Endothelial cell of umbilical vein (primary cell): Measurements from ENCODE around the gene ANKRD13B. TPM values are rescaled to one million over a fixed set of nuclear protein-coding genes. Genes with fewer than 3 reads are reported as not detected.

Experiments
- BruUV-seq: library from RNA; stranded (reverse); fragments of 400-500 nt; replicated peaks from 2 replicates; lab custom pipeline; 2021; lab: Mats Ljungman, UMichigan
- CTCF ChIA-PET: fragments of 300-600, 350-600 bp; sonication (Branson Sonifier 250); formaldehyde crosslinking; loops from one replicate; lab custom pipeline; 2021; ENCODE audit warnings: antibody characterized with exemption, inconsistent platforms; lab: Charles Lee
- POLR2A ChIA-PET: fragments of 300-600, 350-600 bp; sonication (Branson Sonifier 250); formaldehyde crosslinking; loops from one replicate; lab custom pipeline; 2021; ENCODE audit warnings: antibody characterized with exemption, inconsistent platforms; lab: Charles Lee
- DNase-seq: peaks from one replicate; pipeline ENCODE4 v3.0.0-alpha.2; 2011; ENCODE audit warnings: low read depth, low spot score
- FAIRE-seq: peaks from 2 replicates; lab custom pipeline; 2011; peaks lifted over from hg19 to GRCh38; lab: Jason Lieb, UNC
- H2AFZ ChIP-seq: 2 replicates; pipeline ENCODE4 v1.6.0; 2012; ENCODE audit warnings: low read depth, low read length, control low read depth, inconsistent platforms
- H3K27ac ChIP-seq: 2 replicates; pipeline ENCODE4 v1.5.1; 2011; ENCODE audit warnings: low read depth, mild to moderate bottlenecking, control low read depth, low read length, moderate library complexity; ENCODE audit not compliant: insufficient read depth
- H3K27me3 ChIP-seq, 2 experiments: 2 replicates each; pipeline versions ENCODE4 v1.6.0 to v1.6.1; 2011; ENCODE audit warnings: low read length in 2 of 2, mixed read lengths in 1 of 2; ENCODE audit not compliant: control insufficient read depth in 2 of 2, insufficient read depth in 2 of 2
- H3K36me3 ChIP-seq, 2 experiments: 2 replicates in 1 of 2; 3 replicates in 1 of 2; pipeline ENCODE4 v1.5.1; 2011; ENCODE audit warnings: low read length in 2 of 2, mild to moderate bottlenecking in 1 of 2, moderate library complexity in 1 of 2; ENCODE audit not compliant: control insufficient read depth in 2 of 2, insufficient read depth in 2 of 2; ENCODE audit errors: extremely low read depth in 1 of 2
- H3K4me1 ChIP-seq: 3 replicates; pipeline ENCODE4 v1.5.1; 2011; ENCODE audit warnings: mild to moderate bottlenecking, low read length; ENCODE audit not compliant: control insufficient read depth, insufficient read depth; ENCODE audit errors: extremely low read depth
- H3K4me2 ChIP-seq: 2 replicates; pipeline ENCODE4 v1.6.1; 2011; ENCODE audit warnings: low read length, control low read depth, mixed read lengths; ENCODE audit not compliant: insufficient read depth
- H3K4me3 ChIP-seq, 3 experiments: fragments of 200-600 bp in 1 of 3; sonication (generic), shearing (Covaris generic) in 1 of 3; replicated peaks in 1 of 3; 2 replicates each; pipeline ENCODE4 v1.5.1; 2011 to 2016; ENCODE audit warnings: control low read depth in 3 of 3, low read length in 3 of 3, mild to moderate bottlenecking in 2 of 3, inconsistent platforms in 1 of 3, low read depth in 1 of 3, moderate library complexity in 1 of 3; ENCODE audit not compliant: insufficient read depth in 1 of 3
- H3K79me2 ChIP-seq: 2 replicates; pipeline ENCODE4 v1.6.0; 2012; ENCODE audit warnings: low read length, inconsistent platforms; ENCODE audit not compliant: control insufficient read depth, insufficient read depth
- H3K9ac ChIP-seq: replicated peaks from 2 replicates; pipeline ENCODE3; 2011; ENCODE audit warnings: low read length, control low read depth; ENCODE audit not compliant: insufficient read depth; ENCODE audit errors: extremely low read depth
- H3K9me1 ChIP-seq: replicated peaks from 3 replicates; pipeline ENCODE4 v1.6.0; 2011; ENCODE audit warnings: mild to moderate bottlenecking, low read length; ENCODE audit not compliant: control insufficient read depth, insufficient read depth; ENCODE audit errors: extremely low read depth
- H3K9me3 ChIP-seq: replicated peaks from 2 replicates; pipeline ENCODE4 v1.5.1; 2012; ENCODE audit warnings: low read length, inconsistent platforms; ENCODE audit not compliant: control insufficient read depth, insufficient read depth
- H4K20me1 ChIP-seq: replicated peaks from 2 replicates; pipeline ENCODE3; 2011; ENCODE audit warnings: mild to moderate bottlenecking, low read length; ENCODE audit not compliant: control insufficient read depth, insufficient read depth; ENCODE audit errors: extremely low read depth
- CTCF ChIP-seq, 2 donors: IDR thresholded peaks; 1 replicate in 1 of 2; 2 replicates in 1 of 2; pipeline ENCODE4 v1.5.1; 2011; ENCODE audit warnings: low read length in 2 of 2, mild to moderate bottlenecking in 2 of 2, moderate library complexity in 2 of 2, control low read depth in 1 of 2, inconsistent platforms in 1 of 2, low read depth in 1 of 2; ENCODE audit not compliant: insufficient read depth in 1 of 2; ENCODE audit errors: extremely low read depth in 1 of 2
- EZH2 ChIP-seq: IDR thresholded peaks from 2 replicates; pipeline ENCODE4 v1.6.1; 2012; ENCODE audit warnings: borderline replicate concordance, low read depth, mild to moderate bottlenecking, moderate library complexity, low read length, inconsistent platforms; ENCODE audit not compliant: severe bottlenecking
- FOS ChIP-seq: IDR thresholded peaks from 2 replicates; pipeline ENCODE4 v1.6.1; 2011; ENCODE audit warnings: mild to moderate bottlenecking, low read length, moderate library complexity, borderline replicate concordance; ENCODE audit not compliant: insufficient read depth
- GATA2 ChIP-seq: IDR thresholded peaks from 2 replicates; pipeline ENCODE4 v1.7.0; 2011; ENCODE audit warnings: low read depth, mild to moderate bottlenecking, moderate library complexity, mixed read lengths, low read length; ENCODE audit not compliant: insufficient read length, insufficient read depth
- JUN ChIP-seq: IDR thresholded peaks from 2 replicates; pipeline ENCODE4 v1.6.1; 2011; ENCODE audit warnings: borderline replicate concordance, low read depth; ENCODE audit not compliant: insufficient read length, insufficient read depth
- MAX ChIP-seq: IDR thresholded peaks from 2 replicates; pipeline ENCODE4 v1.6.1; 2011; ENCODE audit not compliant: insufficient read depth, insufficient read length
- MYC ChIP-seq: IDR thresholded peaks from one replicate; pipeline ENCODE4 v1.6.1; 2011; ENCODE audit warnings: mild to moderate bottlenecking, low read depth, low read length
- POLR2A ChIP-seq: IDR thresholded peaks from 2 replicates; pipeline ENCODE4 v1.6.1; 2012; ENCODE audit warnings: low read depth, mild to moderate bottlenecking, control low read depth, low read length
- POLR2AphosphoS5 ChIP-seq: IDR thresholded peaks from 2 replicates; pipeline ENCODE4 v1.6.1; 2012; ENCODE audit warnings: low read depth, mild to moderate bottlenecking, control low read depth, low read length, moderate library complexity; ENCODE audit not compliant: insufficient read depth
- dilution Hi-C: fragments of 300-500 bp; cut with MboI; formaldehyde crosslinking; loops from one replicate; pipeline ENCODE4 v1.15.0; 2019; ENCODE audit warnings: low sequenced_read_pairs; ENCODE audit not compliant: extremely low pct_ligation_motif_present
- intact Hi-C: fragments of 100-400 bp; cut with micrococcal nuclease; formaldehyde crosslinking; loops from one replicate; pipeline ENCODE4 v1.10.0; 2022
- polyA plus RNA-seq, 4 experiments: library from polyadenylated mRNA; depleted of rRNA in 3 of 4; stranded (reverse) in 3 of 4; unstranded in 1 of 4; fragments of >200 nt; gene quantifications; 2 replicates each; pipeline versions ENCODE4 v1.2.1 to v1.2.3, GENCODE V29; 2011 to 2012; ENCODE audit warnings: missing spikeins in 1 of 4
- total RNA-seq: library from RNA; stranded (reverse); gene quantifications from 2 replicates; pipeline ENCODE4 v1.2.3, GENCODE V29; 2021

ANKRD13B gene
- total and polyA plus RNA-seq, 2 donors (not counting 3 experiments of a cell fraction or from before 2014, with no cell fraction given), result 21.1 to 23.2 TPM

GRCh38 chr17:29612094-29612403 is 19.1 kb downstream of the ANKRD13B start:
- TF ChIP-seq POLR2A, result no peak
- TF ChIP-seq CTCF (IDR thresholded peaks at IDR 0.05; ENCODE audit: extremely low read depth in 1 of 2, insufficient read depth in 1 of 2, low read depth in 1 of 2, low read length in 2 of 2), result no peak
- no peak for TF ChIP-seq POLR2AphosphoS5
- no peak for TF ChIP-seq MAX
- no peak for TF ChIP-seq GATA2
- no peak for TF ChIP-seq MYC
- no peak for TF ChIP-seq FOS
- TF ChIP-seq JUN, result no peak
- TF ChIP-seq EZH2, result no peak

More at GRCh38 chr17:29612094-29612403, 19.1 kb downstream of the ANKRD13B start:
- H3K27me3 ChIP-seq, result no peaks in the 10 kb centered on the region
- DNase-seq, result no peak
- POLR2A ChIA-PET, result no interaction called here
- no peaks in the 10 kb centered on the region for H3K9me1 ChIP-seq
- no peak overlapping the region for H2AFZ ChIP-seq
- H3K4me2 ChIP-seq, result no peak overlapping the region
- H3K4me1 ChIP-seq, result peaks cover 21% of the 10 kb centered on the region
- dilution Hi-C loops (no loop called here), intact Hi-C loops (no loop called here)
- no peaks in the 10 kb centered on the region for H3K9me3 ChIP-seq
- H3K4me3 ChIP-seq, result no peak overlapping the region
- no TSS peak for BruUV-seq
- FAIRE-seq, result no peak
- H3K36me3 ChIP-seq, result peaks cover 0 to 4% of the 10 kb centered on the region in 2 experiments
- no peak overlapping the region for H3K27ac ChIP-seq
- no peak overlapping the region for H3K9ac ChIP-seq
- no peaks in the 10 kb centered on the region for H4K20me1 ChIP-seq
- no peaks in the 10 kb centered on the region for H3K79me2 ChIP-seq
- CTCF ChIA-PET, result interaction anchor here (0.8 kb wide), 1 partner anchor 20 kb away, joined by 4 read pairs; no protein-coding TSS in a partner anchor
